Cardiac fibroblast (primary cell): Measurements from ENCODE around the gene TOMM7.
A peak's percentile ranks its signal among the peaks of the same experiment; 100 is the strongest.

ENCODE experiments used
- DNase-seq, 2 donors: peaks; one replicate each; pipeline versions ENCODE4 v3.0.0 to v3.0.0-alpha.2; 2010; ENCODE audit warnings: low read depth in 2 of 2
- H3K4me3 ChIP-seq, 2 donors: replicated peaks in 1 of 2; 1 replicate in 1 of 2; 2 replicates in 1 of 2; pipeline ENCODE4 v1.5.1; 2011; ENCODE audit warnings: low read depth in 2 of 2, low read length in 2 of 2, mild to moderate bottlenecking in 2 of 2, moderate library complexity in 1 of 2
- TF ChIP-seq, protein P1 (sequence below): IDR thresholded peaks from one replicate; pipeline ENCODE4 v1.5.1; 2011; ENCODE audit warnings: low read depth, mild to moderate bottlenecking, low read length, inconsistent platforms

The TOMM7 gene

DNA sequence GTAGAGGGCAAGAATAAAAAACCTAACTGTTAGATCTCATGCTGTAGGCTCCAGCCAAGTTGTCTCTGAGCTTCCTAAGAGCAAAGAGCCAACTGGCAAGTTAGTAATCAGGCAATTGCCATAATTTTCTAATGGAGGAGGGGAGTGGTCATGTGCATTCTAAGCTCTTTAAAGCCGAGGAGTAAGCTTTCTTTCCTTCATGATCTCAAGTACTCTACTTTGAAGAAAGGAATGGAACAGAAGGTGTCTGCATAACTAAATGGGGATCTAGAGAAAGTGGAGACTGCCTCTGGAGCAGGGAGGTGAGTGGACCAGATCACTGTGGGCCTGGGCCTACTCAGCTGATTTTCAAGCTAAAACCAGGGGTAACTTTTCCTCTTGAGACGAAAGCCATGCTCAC, 37.7 kb upstream of the TOMM7 start:
- TF ChIP-seq, protein P1, sequence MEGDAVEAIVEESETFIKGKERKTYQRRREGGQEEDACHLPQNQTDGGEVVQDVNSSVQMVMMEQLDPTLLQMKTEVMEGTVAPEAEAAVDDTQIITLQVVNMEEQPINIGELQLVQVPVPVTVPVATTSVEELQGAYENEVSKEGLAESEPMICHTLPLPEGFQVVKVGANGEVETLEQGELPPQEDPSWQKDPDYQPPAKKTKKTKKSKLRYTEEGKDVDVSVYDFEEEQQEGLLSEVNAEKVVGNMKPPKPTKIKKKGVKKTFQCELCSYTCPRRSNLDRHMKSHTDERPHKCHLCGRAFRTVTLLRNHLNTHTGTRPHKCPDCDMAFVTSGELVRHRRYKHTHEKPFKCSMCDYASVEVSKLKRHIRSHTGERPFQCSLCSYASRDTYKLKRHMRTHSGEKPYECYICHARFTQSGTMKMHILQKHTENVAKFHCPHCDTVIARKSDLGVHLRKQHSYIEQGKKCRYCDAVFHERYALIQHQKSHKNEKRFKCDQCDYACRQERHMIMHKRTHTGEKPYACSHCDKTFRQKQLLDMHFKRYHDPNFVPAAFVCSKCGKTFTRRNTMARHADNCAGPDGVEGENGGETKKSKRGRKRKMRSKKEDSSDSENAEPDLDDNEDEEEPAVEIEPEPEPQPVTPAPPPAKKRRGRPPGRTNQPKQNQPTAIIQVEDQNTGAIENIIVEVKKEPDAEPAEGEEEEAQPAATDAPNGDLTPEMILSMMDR: no peak
- no peak overlapping the region for H3K4me3 ChIP-seq
- DNase-seq: peak in 1 of 2 donors; percentile 34

DNA sequence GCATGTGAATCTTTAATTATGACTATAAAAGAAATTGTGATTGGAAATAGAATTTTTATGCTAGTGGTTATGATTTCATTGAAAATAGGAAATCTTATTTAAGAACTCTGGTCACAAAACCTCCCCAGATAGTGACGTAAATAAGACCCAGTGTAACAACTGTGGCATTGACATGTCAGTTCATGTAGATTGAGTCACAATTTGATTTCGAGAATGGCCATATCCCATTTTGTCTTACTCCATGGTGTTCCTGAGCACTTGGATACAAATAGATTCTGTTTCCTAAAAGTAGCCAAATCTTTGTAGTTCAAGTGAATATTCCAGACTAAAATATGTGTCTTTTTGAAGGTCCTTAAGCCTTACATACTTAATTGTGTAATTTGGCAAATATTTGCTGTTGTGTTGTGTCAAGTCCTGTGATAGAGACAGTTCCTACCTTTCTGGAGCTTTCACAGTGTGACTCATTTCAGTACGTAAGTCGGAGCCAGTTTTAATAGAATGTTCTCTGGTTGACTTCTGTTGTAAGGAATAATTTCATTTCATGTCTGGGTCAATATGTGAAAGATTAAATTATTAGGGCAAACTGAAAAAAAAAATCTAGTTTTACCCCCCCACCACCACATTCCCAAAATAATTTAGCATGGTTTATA, 37.1 kb upstream of the TOMM7 start:
- TF ChIP-seq, protein P1: no peak
- H3K4me3 ChIP-seq: no peak overlapping the region
- DNase-seq: peak; percentile 68 to 83

DNA sequence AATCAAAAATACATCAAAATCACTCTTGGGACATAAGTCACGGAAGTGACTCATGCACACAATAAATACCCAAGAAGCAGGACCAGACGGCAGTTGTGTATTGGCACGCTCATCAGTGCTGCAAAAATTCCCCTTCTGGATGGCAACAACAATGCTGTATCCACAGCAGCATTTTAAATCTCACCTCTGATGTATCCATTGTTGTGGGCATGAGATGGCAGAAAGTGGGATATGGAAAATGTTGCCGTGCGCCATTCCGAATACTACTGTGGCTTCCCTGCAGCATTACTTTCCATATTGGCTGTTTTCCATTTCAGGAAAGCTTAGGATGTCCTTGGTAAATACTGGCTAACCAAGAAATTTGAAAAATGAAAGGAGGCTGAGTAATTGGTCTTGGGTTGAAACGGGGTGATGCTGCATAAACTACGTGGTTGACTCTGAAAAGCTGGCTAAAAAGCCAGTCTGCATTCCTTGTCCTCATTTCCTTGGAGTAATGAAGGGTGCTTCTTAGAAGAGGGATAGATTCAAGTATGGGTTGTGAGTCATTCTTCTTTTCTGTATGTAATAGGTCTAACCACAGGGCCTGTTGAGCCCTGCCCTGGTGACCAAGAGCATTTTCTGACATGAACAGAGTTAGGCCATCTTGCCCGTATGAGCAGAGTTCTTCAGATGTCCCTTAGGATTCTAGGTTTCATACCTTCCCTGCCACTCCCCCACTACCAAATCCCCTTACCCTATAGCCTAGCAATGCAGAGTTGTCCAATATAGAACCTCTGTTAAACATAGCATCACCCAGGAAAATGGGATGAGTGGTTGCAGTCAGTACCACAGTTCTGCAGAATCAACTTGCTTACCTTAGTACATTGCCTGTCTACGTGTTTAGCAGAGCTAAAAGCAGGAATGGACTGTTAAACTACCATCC, 36.3 kb upstream of the TOMM7 start:
- peak; percentile 92 to 98 for DNase-seq
- TF ChIP-seq, protein P1: no peak
- H3K4me3 ChIP-seq: no peak overlapping the region

DNA sequence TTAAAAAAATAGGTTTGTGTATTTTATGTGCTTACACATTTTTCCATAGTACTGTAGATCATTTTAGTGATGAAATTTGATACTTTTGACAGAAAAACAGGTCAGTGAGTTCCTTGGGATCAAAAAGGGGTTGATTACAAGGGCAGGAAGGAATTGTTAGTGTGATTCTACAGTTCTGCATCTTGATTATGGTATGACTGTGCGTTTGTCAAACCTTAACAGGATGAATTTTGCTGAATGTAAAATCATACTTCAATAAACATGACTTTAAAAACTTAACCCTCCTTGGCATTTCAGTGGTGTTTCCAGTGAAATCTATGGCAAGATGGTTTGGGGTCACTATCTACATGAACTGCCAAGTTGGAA, 35.6 kb upstream of the TOMM7 start:
- no peak for DNase-seq
- no peak overlapping the region for H3K4me3 ChIP-seq
- TF ChIP-seq, protein P1: no peak

DNA sequence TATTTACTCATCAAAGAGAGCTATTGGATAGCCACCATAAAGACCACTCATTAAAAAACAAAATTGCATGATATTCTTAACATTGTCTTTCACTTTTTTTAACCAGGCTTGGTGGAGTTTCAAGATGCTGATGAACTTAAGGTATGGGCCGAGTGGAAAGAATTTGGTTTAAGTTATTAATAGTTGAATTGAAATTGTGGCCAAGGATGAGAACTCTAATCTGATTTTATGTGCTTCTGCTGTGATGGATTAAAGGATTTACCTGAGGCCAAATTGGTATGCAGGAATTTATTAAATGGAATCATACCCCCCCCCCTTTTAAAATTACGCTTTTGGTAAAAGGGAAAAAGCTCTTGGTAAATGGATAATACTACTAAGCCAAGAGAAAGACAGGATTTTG, 33.8 kb upstream of the TOMM7 start:
- TF ChIP-seq, protein P1: no peak
- H3K4me3 ChIP-seq: no peak overlapping the region
- no peak for DNase-seq

DNA sequence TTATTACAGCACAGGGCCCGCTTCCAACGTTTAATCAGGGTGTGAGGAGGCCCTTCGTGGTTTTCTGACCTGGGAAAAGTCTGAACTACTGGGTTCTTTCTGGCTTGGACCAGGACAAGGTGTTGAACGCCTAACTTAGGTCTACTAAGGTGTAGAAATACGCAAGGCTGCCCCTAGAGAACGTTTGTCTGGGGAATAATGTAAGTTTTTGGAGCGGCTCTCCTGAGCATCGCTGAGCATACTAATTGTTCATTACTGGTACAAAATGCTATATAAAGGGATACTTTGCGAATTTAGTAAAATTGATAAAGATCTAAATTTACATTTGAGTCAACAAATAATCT, 32.4 kb upstream of the TOMM7 start:
- TF ChIP-seq, protein P1: no peak
- DNase-seq: no peak

More for the DNA sequence above, 32.4 kb upstream of the TOMM7 start:
- peak overlapping the region; percentile 61 to 79 for H3K4me3 ChIP-seq
